Nephron (organoid): ENCODE results near the gene CPED1.

ENCODE experiments used
- H3K27ac Mint-ChIP-seq, 3 experiments: 2 replicates each; pipeline ENCODE4 v1.8.0; 2020; ENCODE audit warnings: mixed read lengths in 3 of 3, mild to moderate bottlenecking in 2 of 3, moderate library complexity in 1 of 3
- H3K27me3 Mint-ChIP-seq: 2 replicates; pipeline ENCODE4 v1.8.0; 2021; ENCODE audit warnings: low read depth, mild to moderate bottlenecking, moderate library complexity, mixed read lengths
- H3K36me3 Mint-ChIP-seq: 2 replicates; pipeline ENCODE4 v1.8.0; 2020; ENCODE audit warnings: low read depth, mixed read lengths
- H3K4me1 Mint-ChIP-seq: 2 replicates; pipeline ENCODE4 v1.8.0; 2020; ENCODE audit warnings: mixed read lengths
- H3K4me3 Mint-ChIP-seq, 3 experiments: 2 replicates each; pipeline ENCODE4 v1.8.0; 2020; ENCODE audit warnings: mild to moderate bottlenecking in 3 of 3, mixed read lengths in 3 of 3, moderate library complexity in 2 of 3
- H3K9me3 Mint-ChIP-seq: 2 replicates; pipeline ENCODE4 v1.8.0; 2020; ENCODE audit warnings: mixed read lengths
- CTCF ChIP-seq, 3 experiments: fragments of 200-600 bp; sonication (generic); IDR thresholded peaks; one replicate each; pipeline ENCODE4 v1.5.0; 2021; ENCODE audit warnings: antibody characterized with exemption in 3 of 3; ENCODE audit not compliant: unreplicated experiment in 3 of 3

CPED1 gene

GRCh38 chr7:121012170-121012874, 23.8 kb downstream of the CPED1 start:
- no peak for TF ChIP-seq CTCF (IDR thresholded peaks at IDR 0.05; ENCODE audit: unreplicated experiment in 3 of 3)
- Mint-ChIP-seq H3K4me1 (peaks cover 31% of the 10 kb centered on the region), H3K9me3 (no peaks in the 10 kb centered on the region), H3K27ac (peak overlapping the region in 1 of 3 experiments; percentile 32), H3K27me3 (peaks cover 3% of the 10 kb centered on the region), H3K36me3 (peaks cover 21% of the 10 kb centered on the region), H3K4me3 (no peak overlapping the region)

DNA sequence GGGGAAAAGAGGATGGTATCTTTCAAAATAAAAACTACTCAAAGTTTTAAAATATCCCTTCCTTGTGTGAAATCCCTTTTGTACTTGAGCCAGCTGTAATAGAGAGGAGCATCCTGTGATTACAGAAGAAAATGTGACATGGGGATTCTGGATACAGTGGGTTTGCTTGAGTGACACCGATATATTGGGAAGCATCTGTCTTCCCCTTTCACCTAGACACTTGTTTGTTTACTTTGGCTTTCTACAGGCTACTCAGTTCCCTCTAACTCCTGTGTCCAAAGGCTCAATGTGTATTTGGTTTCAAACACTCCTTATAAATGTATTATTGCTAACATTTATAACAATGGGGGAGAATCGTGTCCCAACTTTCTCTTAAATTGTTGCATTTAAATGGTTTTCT, 24.4 kb downstream of the CPED1 start:
- Mint-ChIP-seq H3K4me1 (peaks cover 29% of the 10 kb centered on the region), H3K27me3 (no peaks in the 10 kb centered on the region)

GRCh38 chr7:121015560-121015959, 27.0 kb downstream of the CPED1 start:
- no peak for TF ChIP-seq CTCF (IDR thresholded peaks at IDR 0.05; ENCODE audit: unreplicated experiment in 3 of 3)
- no peak overlapping the region for H3K4me3 Mint-ChIP-seq
- no peak overlapping the region for H3K27ac Mint-ChIP-seq
- no peaks in the 10 kb centered on the region for H3K27me3 Mint-ChIP-seq
- H3K4me1 Mint-ChIP-seq: peaks cover 24% of the 10 kb centered on the region
- H3K36me3 Mint-ChIP-seq: peaks cover 32% of the 10 kb centered on the region
- H3K9me3 Mint-ChIP-seq: no peaks in the 10 kb centered on the region

More for the DNA sequence above, 24.4 kb downstream of the CPED1 start:
- H3K4me3 Mint-ChIP-seq: no peak overlapping the region
- peaks cover 26% of the 10 kb centered on the region for H3K36me3 Mint-ChIP-seq
- TF ChIP-seq CTCF (IDR thresholded peaks at IDR 0.05; ENCODE audit: unreplicated experiment in 3 of 3): no peak
- no peaks in the 10 kb centered on the region for H3K9me3 Mint-ChIP-seq
- H3K27ac Mint-ChIP-seq: peak overlapping the region in 1 of 3 experiments; percentile 32

GRCh38 chr7:121016966-121017365, 28.5 kb downstream of the CPED1 start:
- Mint-ChIP-seq H3K4me1 (peaks cover 34% of the 10 kb centered on the region), H3K27ac (peak overlapping the region in 2 of 3 experiments; percentile 50 to 73), H3K4me3 (no peak overlapping the region), H3K9me3 (no peaks in the 10 kb centered on the region), H3K36me3 (peaks cover 32% of the 10 kb centered on the region), H3K27me3 (no peaks in the 10 kb centered on the region)
- no peak for TF ChIP-seq CTCF (IDR thresholded peaks at IDR 0.05; ENCODE audit: unreplicated experiment in 3 of 3)

GRCh38 chr7:121017586-121017985, 29.1 kb downstream of the CPED1 start:
- no peak for TF ChIP-seq CTCF (IDR thresholded peaks at IDR 0.05; ENCODE audit: unreplicated experiment in 3 of 3)
- Mint-ChIP-seq H3K27me3 (no peaks in the 10 kb centered on the region), H3K27ac (peak overlapping the region; percentile 32 to 87 (median 75)), H3K4me1 (peaks cover 35% of the 10 kb centered on the region), H3K4me3 (no peak overlapping the region), H3K9me3 (no peaks in the 10 kb centered on the region), H3K36me3 (peaks cover 32% of the 10 kb centered on the region)

DNA sequence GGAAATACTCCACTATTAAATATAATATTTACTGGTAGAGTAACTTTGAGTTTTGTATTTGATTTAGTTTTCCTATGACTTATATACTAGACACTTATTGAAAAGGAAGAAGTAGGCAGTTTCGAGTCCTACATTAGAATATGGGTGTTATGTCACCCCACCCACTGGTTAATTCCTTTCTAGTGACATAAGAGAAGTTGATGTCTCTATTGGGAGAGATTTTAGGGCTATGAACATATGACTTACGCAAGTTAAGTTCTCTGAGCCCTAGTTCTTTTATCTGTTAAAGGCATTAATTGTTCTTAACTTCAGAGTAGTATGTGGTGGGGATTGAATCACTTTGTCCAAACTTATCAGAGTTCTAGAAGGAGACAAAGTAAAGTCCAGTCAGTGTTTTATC, 30.5 kb downstream of the CPED1 start:
- Mint-ChIP-seq H3K9me3 (no peaks in the 10 kb centered on the region), H3K4me1 (peaks cover 42% of the 10 kb centered on the region), H3K4me3 (no peak overlapping the region), H3K27ac (peak overlapping the region; percentile 15 to 68 (median 36)), H3K27me3 (no peaks in the 10 kb centered on the region), H3K36me3 (peaks cover 29% of the 10 kb centered on the region)
- no peak for TF ChIP-seq CTCF (IDR thresholded peaks at IDR 0.05; ENCODE audit: unreplicated experiment in 3 of 3)
